WTC11 (cell line): Measurements from ENCODE around the gene TMEM135. TPM values are rescaled to one million over a fixed set of nuclear protein-coding genes. Genes with fewer than 3 reads are reported as not detected.

Source experiments
- ATF1 ChIP-seq: sonication (generic); formaldehyde crosslinking; IDR thresholded peaks from 2 replicates; pipeline ENCODE4 v1.8.1; 2023; ENCODE audit warnings: mild to moderate bottlenecking, moderate library complexity, missing genetic modification reagents
- ATF3 ChIP-seq: sonication (generic); formaldehyde crosslinking; conservative IDR thresholded peaks from 2 replicates; pipeline ENCODE4 v1.8.1; 2022; ENCODE audit warnings: mild to moderate bottlenecking, missing genetic modification reagents
- CREB1 ChIP-seq: sonication (generic); formaldehyde crosslinking; IDR thresholded peaks from 2 replicates; pipeline ENCODE4 v1.8.0; 2023; ENCODE audit warnings: mild to moderate bottlenecking, missing genetic modification reagents
- ELF4 ChIP-seq: sonication (generic); formaldehyde crosslinking; IDR thresholded peaks from 2 replicates; pipeline ENCODE4 v1.8.1; 2022; ENCODE audit warnings: low read depth, mild to moderate bottlenecking, moderate library complexity, missing genetic modification reagents
- HMGA2 ChIP-seq: fragments of 250-450 bp; sonication (Bioruptor Pico); IDR thresholded peaks from 2 replicates; pipeline ENCODE4 v1.4.0; 2021; ENCODE audit warnings: mild to moderate bottlenecking, moderate library complexity
- IRF2 ChIP-seq: sonication (generic); formaldehyde crosslinking; IDR thresholded peaks from 2 replicates; pipeline ENCODE4 v1.8.0; 2022; ENCODE audit warnings: low read depth, missing genetic modification reagents, borderline replicate concordance
- NR2C2 ChIP-seq: sonication (generic); formaldehyde crosslinking; IDR thresholded peaks from 2 replicates; pipeline ENCODE4 v1.8.0; 2022; ENCODE audit warnings: mild to moderate bottlenecking, missing genetic modification reagents
- NR3C1 ChIP-seq: sonication (generic); formaldehyde crosslinking; conservative IDR thresholded peaks from 2 replicates; pipeline ENCODE4 v1.8.1; 2023; ENCODE audit warnings: low read depth, mild to moderate bottlenecking, missing genetic modification reagents
- RORB ChIP-seq: fragments of 250-450 bp; sonication (Bioruptor Pico); IDR thresholded peaks from 2 replicates; pipeline ENCODE4 v1.9.0; 2021; ENCODE audit warnings: mild to moderate bottlenecking
- SMAD4 ChIP-seq: sonication (generic); formaldehyde crosslinking; IDR thresholded peaks from 2 replicates; pipeline ENCODE4 v1.8.0; 2022; ENCODE audit warnings: mild to moderate bottlenecking, missing genetic modification reagents
- TCF7 ChIP-seq: sonication (generic); formaldehyde crosslinking; IDR thresholded peaks from 2 replicates; pipeline ENCODE4 v1.8.0; 2022; ENCODE audit warnings: mild to moderate bottlenecking, low read depth, missing genetic modification reagents, moderate library complexity
- TEAD4 ChIP-seq: sonication (generic); formaldehyde crosslinking; IDR thresholded peaks from 2 replicates; pipeline ENCODE4 v1.8.0; 2022; ENCODE audit warnings: mild to moderate bottlenecking, missing genetic modification reagents
- TP53 ChIP-seq: sonication (generic); formaldehyde crosslinking; IDR thresholded peaks from 2 replicates; pipeline ENCODE4 v1.8.1; 2023; ENCODE audit warnings: mild to moderate bottlenecking, missing genetic modification reagents
- ZBTB21 ChIP-seq: sonication (generic); formaldehyde crosslinking; IDR thresholded peaks from 2 replicates; pipeline ENCODE4 v1.8.1; 2023; ENCODE audit warnings: mild to moderate bottlenecking, missing genetic modification reagents, borderline replicate concordance
- ZBTB43 ChIP-seq: sonication (generic); formaldehyde crosslinking; IDR thresholded peaks from 2 replicates; pipeline ENCODE4 v1.8.1; 2023; ENCODE audit warnings: mild to moderate bottlenecking, missing genetic modification reagents
- total RNA-seq: library from RNA; stranded (reverse); gene quantifications from 3 replicates; pipeline ENCODE4 v1.2.3, GENCODE V29; 2021
- TF ChIP-seq, protein P1 (sequence below): sonication (generic); formaldehyde crosslinking; IDR thresholded peaks from 2 replicates; pipeline ENCODE4 v1.8.1; 2023; ENCODE audit warnings: mild to moderate bottlenecking, missing genetic modification reagents, moderate library complexity
- TF ChIP-seq, protein P2 (sequence below): sonication (generic); formaldehyde crosslinking; IDR thresholded peaks from 2 replicates; pipeline ENCODE4 v1.8.0; 2023; ENCODE audit warnings: missing genetic modification reagents
- TF ChIP-seq, protein P3 (sequence below): sonication (generic); formaldehyde crosslinking; IDR thresholded peaks from 2 replicates; pipeline ENCODE4 v1.8.1; 2022; ENCODE audit warnings: low read depth, mild to moderate bottlenecking, moderate library complexity, missing genetic modification reagents, borderline replicate concordance
- TF ChIP-seq, protein P4 (sequence below): sonication (generic); formaldehyde crosslinking; IDR thresholded peaks from 2 replicates; pipeline ENCODE4 v1.8.1; 2022; ENCODE audit warnings: missing genetic modification reagents, borderline replicate concordance
- TF ChIP-seq, protein P5 (sequence below): sonication (generic); formaldehyde crosslinking; IDR thresholded peaks from 2 replicates; pipeline ENCODE4 v1.8.0; 2023; ENCODE audit warnings: missing genetic modification reagents, mild to moderate bottlenecking, borderline replicate concordance
- TF ChIP-seq, protein P6 (sequence below): sonication (generic); formaldehyde crosslinking; IDR thresholded peaks from 2 replicates; pipeline ENCODE4 v1.8.1; 2023; ENCODE audit warnings: mild to moderate bottlenecking, missing genetic modification reagents
- TF ChIP-seq, protein P7 (sequence below): fragments of 200-600 bp; IDR thresholded peaks from 2 replicates; pipeline ENCODE4 v1.8.0; 2022; ENCODE audit warnings: antibody characterized with exemption

TMEM135 gene
- total RNA-seq, 1 experiment from 2014 or later: 35.8 TPM

DNA sequence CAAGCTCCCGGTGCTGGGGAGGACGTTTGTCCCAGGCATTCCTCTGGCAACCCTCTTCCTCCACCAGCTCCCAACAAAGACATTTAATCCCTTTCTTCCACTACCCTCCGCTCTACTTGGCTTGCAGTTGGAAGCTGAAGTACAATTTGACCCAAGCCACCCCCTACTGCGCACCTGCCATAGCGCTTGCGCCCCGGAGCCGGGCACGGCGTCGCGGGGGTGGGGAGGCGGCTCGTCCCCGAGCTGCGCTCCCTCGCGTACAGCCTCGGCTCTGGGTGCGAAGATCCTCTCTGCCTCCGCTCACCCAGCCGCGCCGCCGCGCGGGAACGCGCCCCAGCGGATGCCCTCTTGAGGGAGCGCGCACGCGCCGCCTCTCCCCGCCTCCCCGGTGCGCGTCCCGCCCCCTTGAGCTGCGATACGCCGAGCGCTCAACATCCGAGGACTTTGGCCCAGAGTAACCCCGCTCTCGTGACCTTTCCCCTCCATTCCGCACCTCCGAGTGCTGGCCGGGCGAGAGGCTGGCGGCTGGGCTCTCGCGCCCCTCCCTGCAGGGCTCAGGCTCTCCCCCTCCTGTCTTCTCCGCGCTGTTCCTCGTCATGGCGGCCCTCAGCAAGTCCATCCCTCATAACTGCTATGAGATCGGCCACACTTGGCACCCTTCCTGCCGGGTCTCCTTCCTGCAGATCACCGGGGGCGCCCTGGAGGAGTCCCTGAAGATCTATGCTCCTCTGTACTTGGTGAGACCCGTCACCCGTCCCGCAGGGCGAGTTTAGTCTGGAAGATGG lies at the start of gene TMEM135 (continued):
- TF ChIP-seq NR2C2: no peak
- peak; percentile 74; the same call in 1 of the 2 replicates for TF ChIP-seq ZBTB21 (CRISPR knock-in tag)
- TF ChIP-seq ATF1 (CRISPR knock-in tag): no peak
- TF ChIP-seq RORB (CRISPR knock-in tag): no peak
- no peak for TF ChIP-seq ZBTB43
- no peak for TF ChIP-seq ATF3
- TF ChIP-seq TEAD4: no peak
- TF ChIP-seq NR3C1 (CRISPR knock-in tag): no peak
- peak; percentile 78; the same call in 1 of the 2 replicates for TF ChIP-seq TP53 (CRISPR knock-in tag)
- TF ChIP-seq, protein P1, sequence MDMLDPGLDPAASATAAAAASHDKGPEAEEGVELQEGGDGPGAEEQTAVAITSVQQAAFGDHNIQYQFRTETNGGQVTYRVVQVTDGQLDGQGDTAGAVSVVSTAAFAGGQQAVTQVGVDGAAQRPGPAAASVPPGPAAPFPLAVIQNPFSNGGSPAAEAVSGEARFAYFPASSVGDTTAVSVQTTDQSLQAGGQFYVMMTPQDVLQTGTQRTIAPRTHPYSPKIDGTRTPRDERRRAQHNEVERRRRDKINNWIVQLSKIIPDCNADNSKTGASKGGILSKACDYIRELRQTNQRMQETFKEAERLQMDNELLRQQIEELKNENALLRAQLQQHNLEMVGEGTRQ (CRISPR knock-in tag): peak; percentile 75
- 0 out of 2 replicates have a peak, but pooled peaks have one; percentile 29 for TF ChIP-seq CREB1 (CRISPR knock-in tag)
- TF ChIP-seq IRF2 (CRISPR knock-in tag): no peak
- TF ChIP-seq, protein P2, sequence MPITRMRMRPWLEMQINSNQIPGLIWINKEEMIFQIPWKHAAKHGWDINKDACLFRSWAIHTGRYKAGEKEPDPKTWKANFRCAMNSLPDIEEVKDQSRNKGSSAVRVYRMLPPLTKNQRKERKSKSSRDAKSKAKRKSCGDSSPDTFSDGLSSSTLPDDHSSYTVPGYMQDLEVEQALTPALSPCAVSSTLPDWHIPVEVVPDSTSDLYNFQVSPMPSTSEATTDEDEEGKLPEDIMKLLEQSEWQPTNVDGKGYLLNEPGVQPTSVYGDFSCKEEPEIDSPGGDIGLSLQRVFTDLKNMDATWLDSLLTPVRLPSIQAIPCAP (CRISPR knock-in tag): peak; percentile 17; the same call in 1 of the 2 replicates
- TF ChIP-seq, protein P3, sequence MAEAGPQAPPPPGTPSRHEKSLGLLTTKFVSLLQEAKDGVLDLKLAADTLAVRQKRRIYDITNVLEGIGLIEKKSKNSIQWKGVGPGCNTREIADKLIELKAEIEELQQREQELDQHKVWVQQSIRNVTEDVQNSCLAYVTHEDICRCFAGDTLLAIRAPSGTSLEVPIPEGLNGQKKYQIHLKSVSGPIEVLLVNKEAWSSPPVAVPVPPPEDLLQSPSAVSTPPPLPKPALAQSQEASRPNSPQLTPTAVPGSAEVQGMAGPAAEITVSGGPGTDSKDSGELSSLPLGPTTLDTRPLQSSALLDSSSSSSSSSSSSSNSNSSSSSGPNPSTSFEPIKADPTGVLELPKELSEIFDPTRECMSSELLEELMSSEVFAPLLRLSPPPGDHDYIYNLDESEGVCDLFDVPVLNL (CRISPR knock-in tag): no peak
- TF ChIP-seq, protein P4, sequence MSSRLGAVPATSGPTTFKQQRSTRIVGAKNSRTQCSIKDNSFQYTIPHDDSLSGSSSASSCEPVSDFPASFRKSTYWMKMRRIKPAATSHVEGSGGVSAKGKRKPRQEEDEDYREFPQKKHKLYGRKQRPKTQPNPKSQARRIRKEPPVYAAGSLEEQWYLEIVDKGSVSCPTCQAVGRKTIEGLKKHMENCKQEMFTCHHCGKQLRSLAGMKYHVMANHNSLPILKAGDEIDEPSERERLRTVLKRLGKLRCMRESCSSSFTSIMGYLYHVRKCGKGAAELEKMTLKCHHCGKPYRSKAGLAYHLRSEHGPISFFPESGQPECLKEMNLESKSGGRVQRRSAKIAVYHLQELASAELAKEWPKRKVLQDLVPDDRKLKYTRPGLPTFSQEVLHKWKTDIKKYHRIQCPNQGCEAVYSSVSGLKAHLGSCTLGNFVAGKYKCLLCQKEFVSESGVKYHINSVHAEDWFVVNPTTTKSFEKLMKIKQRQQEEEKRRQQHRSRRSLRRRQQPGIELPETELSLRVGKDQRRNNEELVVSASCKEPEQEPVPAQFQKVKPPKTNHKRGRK (CRISPR knock-in tag): no peak
- TF ChIP-seq, protein P5, sequence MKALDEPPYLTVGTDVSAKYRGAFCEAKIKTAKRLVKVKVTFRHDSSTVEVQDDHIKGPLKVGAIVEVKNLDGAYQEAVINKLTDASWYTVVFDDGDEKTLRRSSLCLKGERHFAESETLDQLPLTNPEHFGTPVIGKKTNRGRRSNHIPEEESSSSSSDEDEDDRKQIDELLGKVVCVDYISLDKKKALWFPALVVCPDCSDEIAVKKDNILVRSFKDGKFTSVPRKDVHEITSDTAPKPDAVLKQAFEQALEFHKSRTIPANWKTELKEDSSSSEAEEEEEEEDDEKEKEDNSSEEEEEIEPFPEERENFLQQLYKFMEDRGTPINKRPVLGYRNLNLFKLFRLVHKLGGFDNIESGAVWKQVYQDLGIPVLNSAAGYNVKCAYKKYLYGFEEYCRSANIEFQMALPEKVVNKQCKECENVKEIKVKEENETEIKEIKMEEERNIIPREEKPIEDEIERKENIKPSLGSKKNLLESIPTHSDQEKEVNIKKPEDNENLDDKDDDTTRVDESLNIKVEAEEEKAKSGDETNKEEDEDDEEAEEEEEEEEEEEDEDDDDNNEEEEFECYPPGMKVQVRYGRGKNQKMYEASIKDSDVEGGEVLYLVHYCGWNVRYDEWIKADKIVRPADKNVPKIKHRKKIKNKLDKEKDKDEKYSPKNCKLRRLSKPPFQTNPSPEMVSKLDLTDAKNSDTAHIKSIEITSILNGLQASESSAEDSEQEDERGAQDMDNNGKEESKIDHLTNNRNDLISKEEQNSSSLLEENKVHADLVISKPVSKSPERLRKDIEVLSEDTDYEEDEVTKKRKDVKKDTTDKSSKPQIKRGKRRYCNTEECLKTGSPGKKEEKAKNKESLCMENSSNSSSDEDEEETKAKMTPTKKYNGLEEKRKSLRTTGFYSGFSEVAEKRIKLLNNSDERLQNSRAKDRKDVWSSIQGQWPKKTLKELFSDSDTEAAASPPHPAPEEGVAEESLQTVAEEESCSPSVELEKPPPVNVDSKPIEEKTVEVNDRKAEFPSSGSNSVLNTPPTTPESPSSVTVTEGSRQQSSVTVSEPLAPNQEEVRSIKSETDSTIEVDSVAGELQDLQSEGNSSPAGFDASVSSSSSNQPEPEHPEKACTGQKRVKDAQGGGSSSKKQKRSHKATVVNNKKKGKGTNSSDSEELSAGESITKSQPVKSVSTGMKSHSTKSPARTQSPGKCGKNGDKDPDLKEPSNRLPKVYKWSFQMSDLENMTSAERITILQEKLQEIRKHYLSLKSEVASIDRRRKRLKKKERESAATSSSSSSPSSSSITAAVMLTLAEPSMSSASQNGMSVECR (CRISPR knock-in tag): peak; percentile 16; the same call in 1 of the 2 replicates
- no peak for TF ChIP-seq TCF7 (CRISPR knock-in tag)
- no peak for TF ChIP-seq SMAD4 (CRISPR knock-in tag)
- TF ChIP-seq, protein P6, sequence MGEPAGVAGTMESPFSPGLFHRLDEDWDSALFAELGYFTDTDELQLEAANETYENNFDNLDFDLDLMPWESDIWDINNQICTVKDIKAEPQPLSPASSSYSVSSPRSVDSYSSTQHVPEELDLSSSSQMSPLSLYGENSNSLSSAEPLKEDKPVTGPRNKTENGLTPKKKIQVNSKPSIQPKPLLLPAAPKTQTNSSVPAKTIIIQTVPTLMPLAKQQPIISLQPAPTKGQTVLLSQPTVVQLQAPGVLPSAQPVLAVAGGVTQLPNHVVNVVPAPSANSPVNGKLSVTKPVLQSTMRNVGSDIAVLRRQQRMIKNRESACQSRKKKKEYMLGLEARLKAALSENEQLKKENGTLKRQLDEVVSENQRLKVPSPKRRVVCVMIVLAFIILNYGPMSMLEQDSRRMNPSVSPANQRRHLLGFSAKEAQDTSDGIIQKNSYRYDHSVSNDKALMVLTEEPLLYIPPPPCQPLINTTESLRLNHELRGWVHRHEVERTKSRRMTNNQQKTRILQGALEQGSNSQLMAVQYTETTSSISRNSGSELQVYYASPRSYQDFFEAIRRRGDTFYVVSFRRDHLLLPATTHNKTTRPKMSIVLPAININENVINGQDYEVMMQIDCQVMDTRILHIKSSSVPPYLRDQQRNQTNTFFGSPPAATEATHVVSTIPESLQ (CRISPR knock-in tag): no peak
- TF ChIP-seq, protein P7, sequence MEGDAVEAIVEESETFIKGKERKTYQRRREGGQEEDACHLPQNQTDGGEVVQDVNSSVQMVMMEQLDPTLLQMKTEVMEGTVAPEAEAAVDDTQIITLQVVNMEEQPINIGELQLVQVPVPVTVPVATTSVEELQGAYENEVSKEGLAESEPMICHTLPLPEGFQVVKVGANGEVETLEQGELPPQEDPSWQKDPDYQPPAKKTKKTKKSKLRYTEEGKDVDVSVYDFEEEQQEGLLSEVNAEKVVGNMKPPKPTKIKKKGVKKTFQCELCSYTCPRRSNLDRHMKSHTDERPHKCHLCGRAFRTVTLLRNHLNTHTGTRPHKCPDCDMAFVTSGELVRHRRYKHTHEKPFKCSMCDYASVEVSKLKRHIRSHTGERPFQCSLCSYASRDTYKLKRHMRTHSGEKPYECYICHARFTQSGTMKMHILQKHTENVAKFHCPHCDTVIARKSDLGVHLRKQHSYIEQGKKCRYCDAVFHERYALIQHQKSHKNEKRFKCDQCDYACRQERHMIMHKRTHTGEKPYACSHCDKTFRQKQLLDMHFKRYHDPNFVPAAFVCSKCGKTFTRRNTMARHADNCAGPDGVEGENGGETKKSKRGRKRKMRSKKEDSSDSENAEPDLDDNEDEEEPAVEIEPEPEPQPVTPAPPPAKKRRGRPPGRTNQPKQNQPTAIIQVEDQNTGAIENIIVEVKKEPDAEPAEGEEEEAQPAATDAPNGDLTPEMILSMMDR: no peak
- TF ChIP-seq ELF4 (CRISPR knock-in tag): no peak
- TF ChIP-seq HMGA2 (CRISPR knock-in tag): no peak
